DMS53 treated with DMSO at 0.1 percent for 48 hours (cell line): ENCODE measurements around the gene ZNF785.
A peak's percentile ranks its signal among the peaks of the same experiment; 100 is the strongest.
"Not testable (repeated sequence)": the region's sequence is repeated elsewhere in the genome, so short reads cannot be mapped to it uniquely, and the experiment has no call there.

Source experiments
- DNase-seq: peaks from one replicate; lab custom pipeline; 2025; ENCODE audit not compliant: unreplicated experiment; lab: John Stamatoyannopoulos, UW

The ZNF785 gene

DNA sequence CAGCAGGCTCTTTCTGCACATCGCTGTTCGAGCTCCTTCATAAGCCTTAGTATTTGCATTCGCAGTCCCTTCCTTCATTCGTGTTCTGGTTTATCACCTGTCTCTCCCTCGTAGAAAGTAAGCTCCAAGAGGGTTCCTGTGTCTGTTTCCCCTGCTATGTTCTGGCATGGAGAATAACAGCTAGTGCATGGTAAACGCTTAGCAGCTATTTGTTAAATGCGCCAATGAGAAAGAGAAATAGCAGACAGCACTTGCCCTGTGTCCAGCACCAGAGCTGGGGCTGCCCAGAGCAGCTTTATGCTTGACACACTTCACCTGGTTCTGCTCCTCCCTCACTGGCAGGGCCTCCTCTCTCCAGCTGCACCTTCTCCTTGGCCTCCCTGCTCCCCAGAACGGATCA lies 19.5 kb downstream of the ZNF785 start:
- DNase-seq: no peak

DNA sequence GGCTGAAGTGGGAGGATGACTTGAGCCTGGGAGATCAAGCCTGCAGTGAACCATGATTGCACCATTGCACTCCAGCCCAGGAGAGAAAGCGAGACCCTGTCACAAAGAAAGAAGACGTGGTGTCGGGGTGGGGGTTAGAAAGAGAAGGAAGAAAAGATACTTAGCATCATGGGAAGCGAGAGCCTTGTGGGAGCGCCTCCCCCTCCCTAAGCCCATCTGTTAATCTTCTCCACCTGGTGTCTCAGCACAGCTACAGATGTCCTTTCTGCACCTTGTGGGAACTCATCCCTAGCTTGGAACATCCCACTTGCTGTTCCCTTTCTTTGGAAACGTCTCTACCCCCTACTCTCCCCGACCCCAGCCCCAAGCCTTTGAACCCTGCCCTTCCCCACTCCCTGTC lies 20.0 kb downstream of the ZNF785 start:
- DNase-seq: no peak

DNA sequence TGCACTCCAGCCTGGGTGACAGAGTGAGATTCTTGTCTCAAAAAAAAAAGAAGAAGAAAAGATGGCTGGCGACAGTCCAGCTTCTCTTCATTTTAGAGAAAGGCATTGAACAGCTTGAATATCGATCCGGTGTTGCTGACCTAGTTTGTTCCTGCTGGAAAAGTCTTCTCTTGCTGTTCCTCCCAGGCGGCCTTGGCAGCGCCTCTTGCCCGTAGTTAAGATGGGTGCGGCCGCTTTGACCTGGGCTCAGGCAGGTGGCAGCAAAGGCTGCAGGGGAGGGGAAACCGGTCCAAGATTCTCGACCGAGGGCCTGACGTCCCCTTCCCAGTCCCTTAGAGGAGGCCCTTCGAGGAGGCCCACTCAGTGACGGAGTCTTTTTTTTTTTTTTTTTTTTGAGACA lies 23.5 kb downstream of the ZNF785 start:
- DNase-seq: peak; percentile 2

DNA sequence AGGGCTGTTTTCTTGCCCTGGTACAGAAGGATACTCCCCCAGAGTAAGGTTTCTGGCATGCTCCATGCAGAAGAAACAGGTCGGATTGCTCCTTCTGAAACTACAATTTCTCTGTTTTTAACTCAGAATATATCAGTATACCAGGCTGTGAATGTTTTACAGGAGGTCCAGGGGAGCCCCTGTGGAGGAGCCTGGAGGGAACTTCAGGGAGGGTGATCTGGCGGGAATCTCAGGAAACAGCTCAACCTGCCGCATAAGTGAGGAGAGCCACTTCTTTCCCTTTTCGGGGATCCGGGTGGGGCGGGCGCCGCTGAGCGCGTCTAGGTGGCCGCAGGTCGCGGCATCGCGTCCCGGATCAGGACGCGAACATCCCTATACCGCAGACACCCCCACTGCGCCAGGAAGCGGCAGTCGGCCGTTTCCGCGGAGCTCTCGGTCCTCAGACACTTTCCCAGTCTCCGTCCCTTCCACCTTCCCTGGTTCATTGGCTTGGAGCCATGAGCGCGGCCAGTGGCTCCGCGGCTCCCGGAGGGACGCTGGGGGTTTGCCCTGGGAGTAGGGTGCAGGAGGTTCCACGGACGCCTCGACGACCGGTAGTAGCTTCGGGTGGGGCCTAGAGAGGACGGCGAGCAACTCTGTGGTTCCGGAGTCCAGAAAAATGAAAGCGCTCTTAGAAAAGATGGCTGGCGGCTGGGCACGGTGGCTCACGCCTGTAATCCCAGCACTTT lies 24.2 kb downstream of the ZNF785 start:
- DNase-seq: no peak

DNA sequence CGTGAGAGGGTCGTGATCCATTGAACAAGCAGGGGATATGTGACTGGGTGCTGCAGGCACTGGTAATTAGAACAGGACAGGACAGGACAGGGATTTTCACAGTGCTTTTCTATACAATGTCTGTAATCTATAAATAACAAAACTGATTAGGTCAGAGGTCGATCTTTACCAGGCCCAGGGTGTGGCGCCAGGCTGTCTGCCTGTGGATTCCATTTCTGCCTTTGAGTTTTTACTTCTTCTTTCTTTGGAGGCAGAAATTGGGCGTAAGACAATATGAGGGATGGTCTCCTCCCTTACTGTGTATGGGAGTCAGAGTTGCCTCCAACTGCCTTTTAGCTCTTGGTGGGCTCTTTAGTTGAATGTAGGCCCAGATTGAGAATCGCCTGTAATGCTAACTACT lies 25.8 kb downstream of the ZNF785 start:
- DNase-seq: no peak

DNA sequence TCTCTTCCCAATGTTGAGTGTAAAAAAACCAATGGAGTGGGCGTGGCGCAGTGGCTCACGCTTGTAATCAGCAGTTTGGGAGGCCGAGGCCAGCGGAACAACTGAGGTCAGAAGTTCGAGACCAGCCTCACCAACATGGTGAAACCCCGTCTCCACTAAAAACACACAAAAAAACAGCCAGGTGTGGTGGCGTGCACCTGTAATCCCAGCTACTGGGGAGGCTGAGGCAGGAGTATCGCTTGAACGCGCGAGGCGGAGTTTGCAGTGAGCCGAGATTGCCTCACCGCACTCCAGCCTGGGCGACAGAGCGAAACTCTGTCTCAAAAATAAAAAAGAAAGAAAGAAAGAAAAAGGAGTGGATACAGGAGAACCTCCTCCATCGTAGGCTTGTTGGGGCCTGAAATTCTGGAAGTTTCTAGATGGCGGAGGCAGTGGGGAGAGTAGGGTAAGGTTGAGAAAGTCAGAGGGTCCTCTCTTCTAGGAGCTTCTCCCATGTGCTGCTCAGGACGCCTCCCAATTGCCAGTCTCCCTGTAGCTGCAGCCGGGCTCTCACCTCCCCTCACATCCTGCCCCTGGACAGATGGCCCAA lies 26.6 kb downstream of the ZNF785 start:
- no peak for DNase-seq

DNA sequence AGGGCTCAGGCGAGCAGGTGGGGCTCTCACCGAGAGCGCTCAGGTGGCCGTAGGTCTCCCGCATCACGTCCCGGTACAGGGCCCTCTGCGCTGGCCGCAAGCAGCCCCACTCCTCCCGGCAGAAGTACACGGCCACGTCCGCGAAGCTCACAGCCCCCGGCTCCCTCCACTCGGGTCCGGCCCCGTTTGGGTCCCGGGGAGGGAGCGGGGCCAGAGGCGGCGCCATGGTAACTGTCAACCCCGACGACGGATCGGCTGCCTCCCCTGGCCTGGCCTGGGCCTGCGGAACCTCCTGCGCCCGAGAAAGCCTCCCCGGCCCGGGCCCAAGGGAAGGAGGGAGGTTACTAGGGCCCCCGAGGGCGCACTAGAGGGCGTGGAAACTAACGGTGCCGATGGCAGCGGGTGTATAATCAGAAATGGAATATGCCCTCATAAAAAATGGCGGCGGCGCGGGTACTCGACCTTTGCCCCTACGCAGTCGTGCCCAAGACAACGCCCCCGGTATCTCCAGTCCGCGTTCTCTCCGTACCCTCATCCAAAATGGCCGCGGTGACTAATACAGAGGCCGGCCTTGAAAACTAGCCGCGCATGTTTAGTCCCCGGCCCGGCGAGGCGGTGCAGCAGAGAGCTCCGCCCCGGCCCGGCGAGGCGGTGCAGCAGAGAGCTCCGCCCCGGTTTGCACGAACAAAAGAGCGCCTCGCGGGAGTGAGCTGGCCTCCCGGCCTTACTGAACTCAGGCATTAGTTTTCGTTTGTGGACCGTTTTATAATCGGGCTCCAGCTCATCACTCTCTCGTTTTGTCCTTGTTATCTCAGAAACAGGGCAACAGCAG lies 27.3 kb downstream of the ZNF785 start, which contains the start of gene ZNF764:
ZNF764 (minus strand) TSS at position 418 of the 832 bp plus-strand sequence; CDS start at position 226, 192 bp downstream.
- DNase-seq: peak; percentile 93

DNA sequence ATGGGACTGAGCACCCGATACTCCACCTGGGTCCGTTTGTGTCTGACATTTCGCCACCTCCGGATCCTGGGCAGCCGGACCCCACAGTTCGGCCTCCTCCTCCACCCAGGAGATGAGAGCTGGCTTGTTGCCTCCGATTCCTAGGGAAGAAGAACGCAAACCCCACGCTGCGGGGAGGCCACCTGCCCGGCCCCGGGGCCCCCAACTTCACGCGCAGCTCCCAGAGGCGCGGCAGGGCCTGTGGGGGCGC lies 27.9 kb downstream of the ZNF785 start:
- DNase-seq: no peak

DNA sequence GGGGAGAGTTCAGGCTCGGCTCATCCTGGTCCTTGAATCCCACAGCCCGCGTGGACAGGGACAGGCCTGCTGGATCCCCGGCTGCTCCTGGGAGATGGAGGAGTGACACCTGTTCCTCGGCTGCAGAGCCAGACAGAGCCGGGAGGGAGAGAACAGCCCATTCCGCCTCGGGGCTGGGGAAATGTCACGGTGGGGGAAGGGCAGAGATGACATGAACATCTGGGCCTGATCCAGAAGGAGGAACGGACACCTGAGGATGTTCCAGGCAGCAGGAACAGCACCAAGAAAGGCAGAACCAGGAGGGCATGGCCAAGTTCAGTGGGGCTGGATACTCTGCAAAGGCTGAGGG lies 29.4 kb downstream of the ZNF785 start:
- no peak for DNase-seq

DNA sequence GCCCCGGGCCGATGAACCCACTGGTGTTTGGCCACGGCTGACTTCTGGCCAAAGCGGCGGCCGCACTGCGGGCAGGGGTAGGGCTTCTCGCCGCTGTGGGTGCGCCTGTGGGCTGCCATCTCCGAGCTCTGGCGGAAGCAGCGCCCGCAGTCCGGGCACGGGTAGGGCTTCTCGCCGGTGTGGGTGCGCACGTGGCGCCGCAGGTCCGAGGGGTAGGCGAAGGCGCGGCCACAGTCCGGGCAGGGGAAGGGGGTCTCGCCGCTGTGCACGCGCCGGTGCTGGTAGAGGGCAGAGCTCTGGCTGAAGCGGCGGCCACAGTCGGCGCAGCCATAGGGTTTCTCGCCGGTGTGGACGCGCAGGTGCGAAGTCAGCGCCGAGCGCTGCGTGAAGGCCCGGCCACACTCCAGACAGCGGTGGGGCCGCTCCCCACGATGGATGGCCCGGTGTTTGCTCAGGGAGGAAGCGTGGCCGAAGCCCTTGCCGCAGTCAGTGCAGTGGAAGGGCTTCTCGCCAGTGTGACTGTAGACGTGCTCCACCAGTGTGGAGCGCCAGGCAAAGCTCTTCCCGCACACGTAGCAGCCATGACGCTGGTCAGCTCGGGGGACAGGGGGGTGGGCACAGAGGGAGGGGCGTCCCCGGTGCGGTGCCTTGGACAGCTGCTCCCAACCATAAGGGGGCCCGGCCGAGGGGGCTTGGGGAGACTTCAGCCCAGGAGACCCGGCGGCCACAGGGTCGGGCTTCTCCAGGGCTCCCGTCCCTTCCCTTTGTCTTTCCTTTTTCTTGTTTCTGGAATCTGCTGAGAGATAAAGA lies 30.0 kb downstream of the ZNF785 start:
- DNase-seq: no peak

DNA sequence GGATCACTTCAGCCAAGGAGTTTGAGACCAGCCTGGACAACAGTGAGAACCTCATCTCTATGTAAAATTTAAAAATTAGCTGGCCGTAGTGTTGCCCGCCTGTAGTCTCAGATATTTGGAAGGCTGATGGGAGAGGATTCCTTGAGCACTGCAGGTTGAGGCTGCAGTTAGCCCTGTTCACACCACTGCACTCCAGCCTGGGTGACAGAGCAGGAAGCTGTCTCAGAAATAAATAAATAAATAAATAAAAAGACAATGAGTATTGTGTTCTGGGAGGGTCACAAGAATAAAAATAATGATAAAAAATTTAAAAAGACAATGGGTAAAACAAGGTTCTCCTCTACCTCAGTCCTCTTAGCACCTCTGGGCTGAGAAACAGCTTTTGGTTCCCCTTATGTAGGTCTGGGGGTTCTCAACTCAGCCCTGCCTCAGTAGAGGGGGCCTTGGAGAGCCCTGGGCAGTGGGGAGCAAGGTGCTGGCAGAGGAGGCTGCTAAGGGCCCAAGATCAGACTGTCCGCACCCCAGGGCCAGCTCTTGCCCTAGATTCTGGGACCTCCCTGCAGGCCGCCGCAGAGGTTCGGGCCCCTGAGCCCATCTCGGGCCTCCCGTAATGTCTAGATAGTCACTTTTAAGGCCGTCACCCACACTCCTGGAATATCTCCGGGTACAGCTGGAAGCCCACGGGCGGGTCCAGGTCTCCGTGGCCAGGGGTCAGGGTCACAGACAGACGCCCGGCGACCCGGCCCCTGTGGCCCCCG lies 30.8 kb downstream of the ZNF785 start:
- DNase-seq: no peak

DNA sequence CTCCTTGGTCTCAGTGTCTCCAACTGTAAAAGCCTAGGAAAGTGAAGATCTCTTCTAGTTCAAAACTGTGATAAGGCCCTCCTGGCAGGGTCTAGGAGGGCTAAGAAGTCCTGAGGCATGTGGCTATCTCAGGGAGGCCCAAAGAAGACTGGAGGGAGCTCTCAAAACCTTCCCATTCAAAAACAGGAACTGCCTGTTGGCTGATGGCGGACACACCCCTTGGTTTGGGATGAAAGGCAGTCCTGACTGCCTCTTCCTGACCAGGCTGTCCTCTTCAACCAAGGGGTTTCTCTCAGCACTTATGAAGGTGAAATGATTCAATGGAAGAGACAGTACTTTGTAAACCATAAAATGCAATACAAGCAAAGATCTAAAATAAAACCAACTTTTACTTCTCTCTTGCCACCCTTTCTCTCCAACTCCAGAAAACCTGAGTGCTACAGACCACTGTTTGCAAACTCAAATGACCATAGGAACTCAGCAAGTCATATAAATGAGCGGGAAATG lies 32.1 kb downstream of the ZNF785 start:
- no peak for DNase-seq

DNA sequence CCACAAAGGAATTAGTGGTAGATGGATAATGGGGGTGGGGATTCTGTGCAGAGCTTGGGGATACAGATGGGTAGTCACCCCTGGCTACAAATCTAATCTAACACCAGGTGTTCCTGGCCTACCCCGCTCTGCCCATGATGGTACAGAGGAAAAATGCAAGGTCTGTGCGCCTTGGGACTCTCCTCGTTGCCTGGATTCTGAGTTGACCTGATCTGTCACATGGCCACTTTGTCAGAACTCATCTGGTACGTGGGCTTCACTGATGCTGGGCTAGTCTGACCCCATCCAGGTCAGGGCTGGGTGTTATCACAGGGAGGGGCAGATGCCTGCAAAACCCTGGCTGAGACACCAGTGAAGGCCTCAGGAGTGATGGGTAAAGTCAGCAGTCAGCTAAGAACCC lies 32.5 kb downstream of the ZNF785 start:
- DNase-seq: no peak

DNA sequence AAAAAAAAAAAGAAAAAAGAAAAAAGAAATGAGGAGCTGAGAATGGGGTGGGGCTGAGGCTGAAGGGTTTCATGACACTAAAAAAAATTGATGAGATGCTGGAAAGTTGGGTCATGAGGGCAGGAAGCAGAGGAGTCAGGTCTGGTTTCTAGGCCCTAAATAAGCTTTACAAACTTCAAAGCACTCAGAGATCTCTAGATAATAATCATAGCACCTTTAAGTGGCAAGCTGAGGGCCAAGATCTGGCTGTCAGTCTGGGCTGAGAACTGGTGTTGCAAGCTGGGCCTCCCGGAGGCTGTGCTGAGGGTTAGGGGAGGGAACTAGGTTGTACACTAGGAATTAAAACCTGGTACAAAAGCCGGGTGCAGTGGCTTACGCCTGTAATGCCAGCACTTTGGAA lies 33.7 kb downstream of the ZNF785 start:
- DNase-seq: no peak

DNA sequence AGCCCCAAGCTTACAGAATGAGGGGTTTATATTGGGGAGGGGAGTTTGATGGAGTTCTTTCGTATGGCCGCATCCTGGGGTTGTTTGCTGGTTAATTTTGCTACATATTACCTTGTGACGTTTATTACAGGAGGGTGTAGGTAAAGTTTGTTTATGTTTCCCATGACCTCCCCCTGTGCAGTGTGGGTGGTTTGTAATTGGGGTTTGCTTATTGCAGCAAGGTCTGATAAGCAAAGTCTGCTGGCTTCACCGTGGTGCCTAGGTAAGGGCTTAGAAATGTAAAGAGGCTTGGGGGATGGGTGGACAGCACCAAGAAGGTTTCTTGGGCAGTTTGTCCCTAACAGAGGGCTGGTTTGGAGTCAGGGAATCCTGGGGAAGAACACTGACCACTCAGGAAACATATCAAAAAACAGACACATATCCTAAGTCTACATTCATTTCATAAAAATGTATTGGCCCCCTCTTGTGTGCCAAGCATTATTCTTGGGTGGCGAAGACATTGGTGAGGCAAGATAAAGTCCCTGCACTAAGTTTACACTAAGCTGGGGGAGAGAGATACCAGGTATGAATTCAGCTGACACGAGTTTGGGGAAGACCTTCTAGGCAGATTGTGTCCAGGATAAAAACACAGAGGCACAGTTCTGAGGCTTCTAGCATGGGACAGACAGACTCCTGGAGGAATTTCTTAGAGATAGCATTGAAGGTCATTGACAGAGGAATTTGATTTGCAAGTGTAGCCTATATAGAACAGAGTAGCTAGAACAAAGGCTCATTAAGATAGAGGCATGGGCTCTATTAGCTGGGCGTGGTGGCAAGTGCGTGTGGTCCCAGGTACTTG lies 36.9 kb downstream of the ZNF785 start:
- DNase-seq: no peak

DNA sequence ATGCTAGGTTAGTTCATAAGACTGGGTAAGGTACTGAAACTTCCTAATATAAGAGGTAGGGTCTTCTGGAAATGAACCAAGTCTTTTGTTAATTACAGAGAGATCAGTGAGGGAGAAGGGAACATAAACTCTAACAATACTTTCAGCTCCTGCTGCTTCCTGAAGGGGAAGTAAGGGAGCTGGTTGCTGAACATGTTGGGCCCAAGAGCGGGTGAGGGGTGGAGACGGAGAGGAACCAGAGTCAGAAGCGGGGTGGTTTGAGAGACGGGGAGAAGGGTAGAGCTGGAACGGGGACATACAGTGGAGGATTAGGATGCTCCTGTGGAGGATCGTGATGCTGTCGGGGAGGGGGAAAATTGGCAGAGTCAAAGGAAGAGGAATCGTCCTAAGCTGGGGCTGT lies 39.4 kb downstream of the ZNF785 start:
- DNase-seq: no peak

DNA sequence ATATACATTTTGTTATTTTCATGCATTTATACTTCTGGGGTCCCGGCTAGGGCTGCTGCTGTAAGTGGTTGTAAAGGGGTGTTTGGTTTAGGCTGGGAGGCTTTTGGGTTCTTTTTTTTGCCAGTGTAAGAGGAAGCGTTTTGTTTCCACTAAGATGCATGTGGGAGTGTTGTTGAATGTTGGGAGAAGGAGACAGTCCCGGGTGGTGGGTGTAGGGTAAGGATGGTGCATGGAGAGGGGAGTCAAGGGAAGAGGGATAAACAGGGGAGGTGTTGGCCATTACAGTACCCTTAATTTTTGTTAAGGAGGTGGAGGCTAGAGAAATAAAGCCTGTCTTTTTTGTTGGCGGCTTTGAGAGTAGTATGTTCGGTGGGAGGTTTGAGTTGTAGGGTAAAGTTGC lies 42.4 kb downstream of the ZNF785 start:
- no peak for DNase-seq

DNA sequence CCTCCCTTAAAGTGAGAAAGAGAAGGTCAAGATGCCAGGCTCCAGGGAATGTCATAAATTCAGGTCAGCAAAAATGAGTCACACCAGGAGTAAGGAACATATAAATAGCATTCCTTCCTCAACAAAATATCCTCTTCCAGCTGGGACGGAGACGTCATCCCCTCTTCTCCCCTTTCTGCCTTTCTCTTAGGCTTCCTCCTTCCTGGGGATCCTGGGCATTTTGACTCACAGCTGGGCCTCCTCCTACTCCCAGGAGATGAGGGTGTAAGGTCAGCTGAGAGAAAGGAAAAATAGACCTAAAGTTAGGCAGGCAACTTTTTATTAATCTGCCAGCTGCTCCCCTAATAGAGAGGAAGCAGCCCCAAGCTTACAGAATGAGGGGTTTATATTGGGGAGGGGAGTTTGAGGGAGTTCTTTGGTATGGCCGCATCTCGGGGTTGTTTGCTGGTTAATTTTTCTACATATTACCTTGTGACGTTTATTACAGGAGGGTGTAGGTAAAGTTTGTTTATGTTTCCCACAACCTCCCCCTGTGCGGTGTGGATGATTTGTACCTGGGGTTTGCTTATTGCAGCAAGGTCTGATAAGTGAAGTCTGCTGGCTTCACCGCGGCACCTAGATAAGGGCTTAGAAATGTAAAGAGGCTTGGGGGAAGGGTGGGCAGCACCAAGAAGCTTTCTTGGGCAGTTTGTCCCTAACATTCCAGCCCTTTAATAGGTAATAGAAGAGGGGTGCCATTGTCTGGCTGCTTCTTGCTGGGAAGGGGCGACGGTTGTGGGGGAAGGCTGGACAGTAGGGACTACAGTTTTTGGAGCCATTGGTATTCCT lies 43.8 kb downstream of the ZNF785 start:
- DNase-seq: no peak

DNA sequence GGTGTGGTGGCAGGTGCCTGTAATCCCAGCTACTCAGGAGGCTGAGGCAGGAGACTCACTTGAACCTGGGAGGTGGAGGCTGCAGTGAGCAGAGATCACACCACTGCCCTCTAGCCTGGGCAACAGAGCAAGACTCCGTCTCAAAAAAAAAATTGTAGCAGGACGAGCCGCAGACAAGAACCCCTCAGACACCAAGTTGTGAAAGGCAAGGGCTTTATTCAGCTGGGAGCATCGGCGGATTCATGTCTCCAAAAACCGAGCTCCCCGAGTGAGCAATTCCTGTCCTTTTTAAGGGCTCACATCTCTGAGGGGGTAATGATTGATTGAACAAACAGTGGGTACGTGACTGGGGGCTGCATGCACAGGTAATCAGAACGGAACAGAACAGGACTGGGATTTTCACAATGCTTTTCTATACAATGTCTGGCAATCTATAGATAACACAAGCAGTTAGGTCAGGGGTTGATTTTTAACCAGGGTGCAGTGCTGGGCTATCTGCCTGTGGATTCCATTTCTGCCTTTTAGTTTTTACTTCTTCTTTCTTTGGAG lies 44.5 kb downstream of the ZNF785 start:
- DNase-seq: not testable (repeated sequence)
